ENCODE results near the gene EXOC4.

Gene EXOC4

DNA sequence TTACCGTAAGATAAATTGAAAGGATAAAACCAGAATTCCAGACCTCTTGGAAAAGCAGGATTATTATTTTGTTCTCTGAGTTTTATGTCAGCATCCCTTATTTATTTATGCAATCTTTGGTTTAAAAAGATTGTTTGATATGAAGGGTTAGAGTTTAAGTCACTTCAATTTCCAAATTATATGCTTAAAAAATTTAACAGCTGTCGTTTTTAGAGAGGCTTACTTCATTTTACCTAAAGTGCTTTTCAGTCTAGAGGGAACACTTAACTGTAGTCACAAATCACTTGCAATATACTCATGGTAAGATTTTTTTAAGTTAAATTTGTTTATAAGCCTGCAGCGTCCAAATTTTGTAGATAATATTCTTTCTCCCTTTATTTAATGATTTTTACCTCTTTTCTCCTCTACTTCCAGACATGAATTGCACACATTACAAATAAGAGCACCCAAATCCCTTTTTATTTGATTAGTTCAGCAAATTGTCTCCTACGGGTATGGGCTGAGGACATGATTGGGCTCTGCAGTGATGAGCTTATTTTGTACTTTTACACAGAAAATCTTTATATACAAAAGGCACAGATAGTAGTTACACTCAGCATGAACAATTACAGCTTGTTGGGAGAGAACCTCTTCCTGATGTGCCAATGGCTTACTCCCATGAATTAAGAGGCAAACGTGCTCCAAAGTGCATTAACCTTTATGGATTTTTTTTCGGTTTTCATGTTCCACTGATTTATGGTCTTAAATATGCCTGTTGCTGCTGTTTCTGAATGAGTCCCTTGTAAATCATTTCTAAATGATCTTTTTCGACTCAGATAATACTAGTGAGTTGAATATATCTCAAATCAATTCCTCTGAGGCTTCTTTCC, 555.0 kb downstream of the EXOC4 start:
- no peak for DNase-seq

- no peak for DNase-seq
These were observed 555.6 kb downstream of the EXOC4 start for GRCh38 chr7:133808493-133808866.

DNA sequence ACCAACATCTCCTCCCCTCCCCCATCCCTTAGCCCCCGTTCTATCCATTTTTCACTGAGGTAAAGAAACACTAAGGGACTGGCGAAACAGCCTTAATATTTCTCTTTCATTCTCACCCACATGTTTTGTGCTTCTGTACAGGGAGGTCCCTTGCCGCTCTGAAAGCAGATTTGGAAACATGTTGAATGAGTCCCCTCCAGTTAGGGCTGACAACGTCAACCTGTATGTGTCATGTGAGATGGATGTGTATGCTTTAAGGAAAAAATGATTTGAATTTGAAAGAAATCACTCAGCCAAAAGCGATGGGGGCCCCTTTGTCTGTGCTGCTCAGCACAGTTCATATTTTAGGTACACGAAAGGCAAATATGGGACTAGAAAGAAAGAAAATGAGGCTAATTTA, 560.0 kb downstream of the EXOC4 start:
- no peak for DNase-seq

DNA sequence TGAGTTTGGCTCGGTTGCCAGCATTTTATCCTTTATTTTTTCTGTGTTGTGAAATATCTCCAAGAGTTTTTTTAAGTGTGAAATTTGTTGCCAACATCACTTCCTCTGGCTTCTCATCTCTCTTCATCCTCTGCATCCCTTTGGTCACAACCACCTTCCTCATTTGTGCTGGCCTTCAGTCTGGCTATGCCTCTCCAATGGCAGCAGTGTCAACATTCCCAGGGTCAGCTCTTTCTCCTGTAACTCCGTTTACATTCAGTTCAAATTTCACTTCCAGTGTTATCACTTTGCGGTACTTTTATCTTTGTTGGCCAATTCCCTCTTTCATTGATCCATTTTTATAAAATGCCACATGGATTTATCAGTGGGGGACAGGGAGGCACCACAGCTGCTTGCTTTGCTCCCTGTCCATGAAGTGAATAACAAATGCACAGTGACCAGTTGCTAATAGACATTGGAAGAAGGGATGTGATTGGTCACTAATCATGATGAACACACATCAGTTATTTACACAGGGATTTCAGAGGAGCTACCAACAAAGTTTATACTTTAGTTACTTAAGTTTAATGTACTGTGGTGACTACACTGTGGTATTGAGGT, 562.8 kb downstream of the EXOC4 start:
- DNase-seq: no peak

DNA sequence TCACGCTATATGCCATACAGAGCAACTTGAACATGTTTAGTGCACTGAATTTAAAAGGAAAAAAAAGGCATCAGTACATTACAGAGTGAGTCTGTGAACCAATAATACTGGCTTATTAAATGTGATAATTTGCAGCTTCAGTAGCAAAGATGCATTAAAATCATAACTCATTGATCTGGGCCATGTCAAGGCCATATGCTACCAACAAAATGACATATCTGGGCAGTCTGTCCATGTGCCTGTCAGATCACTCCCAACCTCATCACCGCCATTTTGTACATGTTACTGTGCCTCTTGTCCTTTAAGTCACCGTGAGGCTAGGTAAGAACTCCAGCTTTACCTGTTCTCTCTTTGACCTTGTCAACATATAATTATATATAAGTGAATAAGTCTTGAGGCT, 566.8 kb downstream of the EXOC4 start:
- DNase-seq: no peak

DNA sequence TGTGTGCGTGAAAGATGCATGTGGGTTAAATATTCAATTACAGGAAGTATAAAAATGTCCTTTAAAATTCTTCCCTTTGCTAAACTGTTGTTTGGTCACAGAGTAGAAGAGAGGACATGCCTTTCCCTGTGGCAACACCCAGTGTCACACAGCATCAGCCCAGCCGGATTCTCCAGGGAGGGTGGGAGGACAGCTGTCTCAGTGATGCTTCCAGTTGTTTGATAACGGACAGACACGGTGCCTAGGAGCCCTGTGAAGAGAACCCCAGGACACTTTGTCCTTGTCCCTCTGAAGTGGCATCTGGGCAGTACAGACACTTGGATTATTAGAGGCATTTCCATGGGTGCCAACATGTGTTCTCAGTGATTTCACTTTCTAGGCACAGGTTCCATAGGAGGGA, 567.7 kb downstream of the EXOC4 start:
- DNase-seq: no peak

DNA sequence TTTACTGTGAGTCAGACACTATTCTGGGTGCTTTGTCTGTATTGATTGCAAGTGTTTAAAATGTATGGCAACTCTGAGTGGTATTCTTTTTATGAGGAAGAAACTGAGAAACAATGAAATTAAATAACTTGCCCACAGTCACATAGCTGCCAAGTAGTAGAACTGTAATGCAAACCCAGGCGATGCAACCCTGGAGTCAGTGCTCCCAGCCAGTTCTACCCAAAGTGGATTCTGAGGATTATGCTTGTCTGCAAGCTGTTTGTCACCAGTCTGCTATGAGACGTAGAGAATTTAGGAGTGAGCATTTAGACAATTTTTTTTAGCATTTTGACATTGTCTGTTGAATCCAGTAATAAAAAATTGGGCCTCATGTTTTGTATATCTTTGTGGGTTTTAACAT, 568.3 kb downstream of the EXOC4 start:
- no peak for DNase-seq

GRCh38 chr7:133822001-133822641, 569.2 kb downstream of the EXOC4 start:
- no peak for DNase-seq

DNA sequence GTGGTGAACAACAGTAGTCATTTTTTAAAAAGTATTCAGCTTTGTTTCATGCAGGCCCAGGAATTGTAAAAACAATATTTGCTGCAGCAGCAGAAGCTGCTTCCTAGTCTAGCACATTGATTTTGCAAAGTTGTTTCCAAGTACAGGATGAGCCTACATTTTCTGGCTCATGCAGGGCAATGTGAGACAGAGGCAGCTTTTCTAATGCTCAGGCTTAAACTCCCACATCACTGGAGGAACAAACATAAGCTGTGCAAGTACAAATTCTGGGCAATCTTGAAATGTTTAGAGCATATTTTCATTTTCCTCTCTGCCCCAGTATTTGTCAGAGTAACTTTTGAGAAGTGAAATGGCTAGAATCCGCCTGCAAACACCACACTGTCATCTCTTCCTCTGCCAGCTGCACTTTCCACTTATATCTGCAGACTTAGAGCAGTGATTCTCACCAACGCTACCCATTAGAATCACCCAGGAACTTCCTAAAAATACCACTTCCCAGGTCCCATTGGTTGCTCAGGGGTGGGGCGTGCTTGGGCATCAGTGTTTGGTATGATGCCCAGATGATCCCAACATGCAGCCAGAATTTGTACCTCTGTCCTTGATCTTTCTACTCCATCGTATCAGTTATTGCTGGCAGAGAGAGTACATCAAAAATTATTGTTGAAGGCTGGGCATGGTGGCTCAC, 570.1 kb downstream of the EXOC4 start:
- no peak for DNase-seq

DNA sequence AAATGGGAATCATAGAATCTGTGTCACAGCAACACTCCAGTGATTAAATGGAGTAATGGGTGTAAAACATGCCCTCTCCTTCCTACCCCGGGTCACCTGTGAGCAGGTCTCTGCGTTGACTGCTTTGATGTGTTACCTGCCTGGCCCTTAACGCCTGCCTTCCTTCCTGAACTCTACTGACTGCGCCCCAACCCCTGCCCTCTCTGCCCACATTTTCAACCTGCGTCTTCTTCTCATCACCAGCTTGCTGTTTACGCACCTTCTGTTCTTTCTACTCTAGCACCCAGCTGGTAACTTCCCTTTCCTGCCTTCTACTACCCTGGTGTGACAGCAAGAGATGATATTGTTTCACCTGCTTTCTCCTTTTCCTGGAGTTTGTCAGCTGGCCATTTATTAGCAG, 571.3 kb downstream of the EXOC4 start:
- no peak for DNase-seq

DNA sequence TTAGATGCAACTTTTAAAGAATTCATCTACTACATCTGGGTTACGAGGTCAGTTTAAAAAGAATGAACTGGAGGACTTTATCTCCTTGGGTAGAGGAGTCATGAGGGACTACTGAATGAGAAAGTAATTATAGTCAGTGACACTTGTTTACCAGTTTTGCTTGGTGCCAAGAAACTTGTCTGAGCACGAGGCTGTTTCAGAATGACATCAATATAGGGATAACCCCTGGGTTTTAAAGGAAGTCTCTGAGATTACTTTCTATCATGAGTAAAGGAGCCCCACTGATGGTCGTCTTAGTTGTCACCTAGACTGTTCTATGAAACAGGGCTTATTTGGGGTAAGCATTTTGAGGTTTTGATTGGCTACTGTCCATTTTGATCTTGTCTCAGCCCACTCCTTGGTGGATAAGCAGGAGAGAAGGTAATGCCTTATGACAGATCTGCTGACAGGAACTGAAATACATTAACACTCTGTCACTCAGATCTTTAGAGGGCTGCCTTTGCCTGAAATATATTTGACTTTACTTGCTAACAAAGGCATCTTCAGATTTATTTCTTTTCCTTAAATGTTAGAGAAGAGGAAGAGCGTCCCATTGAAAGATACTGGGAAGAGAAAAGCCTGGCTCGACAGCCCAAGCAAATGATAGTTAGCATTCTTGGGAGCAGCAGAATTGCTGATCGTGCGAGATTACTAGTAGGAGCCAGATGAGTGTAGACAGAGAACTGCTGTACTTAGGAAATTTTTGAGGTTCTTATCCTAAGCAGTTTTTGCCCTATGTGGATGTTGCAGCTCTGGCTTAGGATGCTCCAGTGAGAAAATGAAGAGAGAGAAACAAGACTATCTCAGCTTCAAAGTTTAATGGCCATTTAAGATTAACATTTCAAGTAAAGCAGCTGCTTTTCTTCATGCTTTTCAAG, 575.1 kb downstream of the EXOC4 start:
- no peak for DNase-seq

DNA sequence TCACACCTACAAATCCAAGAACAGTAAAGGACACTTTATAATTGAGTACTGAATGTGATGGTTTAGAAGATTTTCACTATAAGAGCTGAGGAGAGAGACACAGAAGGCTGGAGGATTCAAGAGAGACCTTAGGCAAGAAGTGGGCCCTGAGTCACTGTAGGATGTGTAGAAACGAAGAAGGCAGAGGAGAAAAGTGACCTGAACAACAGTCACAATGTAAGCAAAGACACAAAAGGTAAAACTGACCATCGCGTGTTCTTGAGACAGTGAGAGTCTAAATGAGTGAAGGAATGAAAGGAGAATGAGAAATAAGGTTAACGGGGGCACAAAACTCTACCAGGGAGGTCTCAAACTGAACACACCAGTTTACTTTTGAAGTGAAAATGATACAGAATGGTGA, 576.0 kb downstream of the EXOC4 start:
- DNase-seq: no peak

GRCh38 chr7:133829336-133829897, 576.5 kb downstream of the EXOC4 start:
- no peak for DNase-seq

GRCh38 chr7:133830081-133830480, 577.2 kb downstream of the EXOC4 start:
- no peak for DNase-seq

DNA sequence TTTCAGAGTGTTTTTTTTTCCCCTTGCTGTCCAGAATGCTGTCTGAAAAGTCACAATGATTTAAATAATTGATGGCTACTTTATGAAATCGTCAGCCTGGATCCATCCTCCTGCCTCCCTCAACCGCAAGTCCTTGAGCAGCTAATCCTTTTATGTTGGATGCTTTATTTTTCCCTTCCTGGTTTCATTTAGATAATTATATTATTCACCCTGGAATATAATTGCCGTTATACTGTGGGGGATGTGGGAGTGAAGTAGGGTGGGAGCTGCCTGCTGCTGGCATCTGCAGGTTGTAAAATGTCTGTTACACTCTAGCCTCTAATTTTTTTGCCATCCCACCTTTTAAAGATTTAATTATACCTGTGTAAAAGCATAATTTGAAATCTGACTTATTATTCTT, 583.8 kb downstream of the EXOC4 start:
- no peak for DNase-seq

GRCh38 chr7:133837224-133837623, 584.3 kb downstream of the EXOC4 start:
- no peak for DNase-seq

DNA sequence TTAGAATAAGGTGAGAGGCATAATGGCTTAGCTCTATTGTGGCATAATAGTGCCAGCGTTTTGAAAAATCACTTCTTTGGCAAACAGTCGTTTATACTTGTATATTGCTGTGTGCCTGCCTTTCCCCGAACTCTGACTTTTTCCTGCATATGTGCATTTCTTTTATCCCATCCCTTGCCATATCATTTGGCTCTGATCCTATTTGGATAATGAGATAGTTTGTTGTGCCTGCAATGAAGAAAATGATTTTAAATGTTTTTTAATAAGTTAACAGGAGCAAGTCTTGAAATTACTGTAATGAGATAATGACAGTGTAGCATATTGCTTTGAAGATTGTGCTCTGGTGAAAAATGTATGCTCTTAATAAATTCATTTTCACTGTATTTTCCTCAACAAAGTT, 586.2 kb downstream of the EXOC4 start:
- no peak for DNase-seq

DNA sequence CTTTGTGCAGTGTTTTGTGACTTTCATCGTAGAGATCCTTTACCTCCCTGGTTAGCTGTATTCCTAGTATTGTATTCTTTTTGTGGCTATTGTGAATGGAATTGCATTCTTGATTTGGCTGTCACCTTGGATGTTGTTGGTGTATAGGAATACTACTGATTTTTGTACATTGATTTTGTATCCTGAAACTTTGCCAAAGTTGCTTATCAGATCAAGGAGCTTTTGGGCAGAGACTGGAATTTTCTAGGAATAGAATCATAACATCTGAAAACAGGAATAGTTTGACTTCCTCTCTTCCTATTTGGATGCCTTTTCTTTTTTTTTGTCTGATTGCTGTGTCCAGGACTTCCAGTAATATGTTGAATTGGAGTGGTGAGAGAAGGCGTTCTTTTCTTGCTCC, 590.5 kb downstream of the EXOC4 start:
- DNase-seq: no peak

DNA sequence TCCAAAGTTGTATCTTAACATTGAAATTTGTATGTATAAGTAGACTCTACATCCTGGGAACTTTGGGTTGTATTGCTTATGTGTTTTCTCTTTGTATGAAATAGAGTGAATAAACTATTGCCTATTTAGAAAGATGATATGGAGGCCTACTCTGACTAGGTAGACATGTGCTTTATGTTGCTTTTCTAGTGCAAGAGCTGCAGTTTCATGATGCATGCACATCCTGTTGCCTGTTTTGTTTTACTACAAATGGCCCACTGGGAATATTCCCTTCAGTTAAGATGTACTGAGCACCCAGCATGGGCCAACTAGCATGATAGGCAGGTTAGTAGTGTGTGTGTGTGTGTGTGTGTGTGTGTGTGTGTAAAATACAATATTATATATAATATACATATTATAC, 592.1 kb downstream of the EXOC4 start:
- DNase-seq: no peak

DNA sequence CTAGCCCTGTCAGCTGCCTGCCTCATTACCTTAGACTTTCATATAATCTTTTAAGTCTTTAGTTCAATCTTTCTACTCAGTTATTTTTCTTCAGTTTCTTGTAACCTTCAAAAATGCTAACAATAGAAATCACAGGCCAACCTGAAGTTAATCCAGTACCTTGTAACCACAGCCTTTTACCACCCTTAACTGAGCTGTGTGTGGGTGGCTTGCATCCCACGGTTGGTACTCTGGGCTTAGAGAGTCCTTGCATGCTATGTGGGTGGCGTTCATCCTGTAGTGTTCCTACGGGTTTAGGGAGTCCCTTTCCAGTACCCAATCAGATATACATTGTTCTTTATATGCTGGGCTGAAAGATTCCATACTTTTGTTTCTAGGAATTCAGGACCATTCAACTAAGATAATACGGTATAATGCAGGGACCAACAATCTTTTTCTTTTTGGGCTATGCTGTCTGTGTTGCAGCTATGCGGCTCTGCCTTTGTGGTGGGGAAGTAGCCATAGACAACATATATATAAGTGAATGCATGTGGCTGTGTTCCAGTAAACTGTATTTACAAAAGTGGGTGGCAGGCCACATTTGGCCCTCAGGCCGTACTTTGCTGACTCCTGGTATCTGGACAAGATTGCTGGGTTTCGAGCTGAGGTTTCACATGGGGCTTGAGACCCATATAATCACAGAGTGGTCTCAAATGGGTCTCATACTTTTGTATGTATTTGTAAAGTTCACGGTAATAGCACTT, 593.5 kb downstream of the EXOC4 start:
- no peak for DNase-seq

DNA sequence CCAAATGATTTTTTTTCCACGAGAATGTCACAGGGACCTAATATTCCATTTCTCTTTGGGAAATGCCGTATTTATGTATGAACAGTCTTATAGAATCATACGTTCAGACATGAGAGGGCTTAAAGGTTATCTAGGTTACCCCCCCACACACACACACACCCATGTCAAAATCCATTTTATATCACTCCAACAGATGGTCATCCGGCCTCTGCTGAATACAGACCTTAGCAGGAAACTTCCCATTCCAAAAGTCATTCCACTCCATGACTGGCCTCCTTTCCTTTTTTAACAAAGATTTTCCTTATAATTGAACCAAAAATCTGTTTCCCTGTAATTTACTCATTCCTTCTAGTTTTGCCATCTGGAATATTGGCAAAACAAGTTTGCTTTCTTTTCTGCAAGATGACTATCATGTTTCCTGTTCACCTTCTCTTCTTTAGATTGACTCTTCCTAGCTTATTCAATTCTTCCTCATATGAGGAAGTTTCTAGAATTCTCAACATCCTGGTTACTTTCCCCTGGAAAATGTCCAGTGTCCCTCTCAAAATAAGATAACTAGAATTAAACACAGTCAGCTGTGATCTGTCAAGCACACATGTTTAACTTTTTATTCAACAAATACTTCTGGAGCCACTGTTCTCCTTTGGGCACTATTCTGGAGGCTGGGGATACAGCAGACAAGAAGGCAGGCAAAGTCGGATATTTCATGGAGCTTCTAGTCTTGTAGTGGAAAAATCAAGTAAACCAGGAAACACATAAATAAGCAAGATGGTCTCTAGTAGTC, 597.8 kb downstream of the EXOC4 start:
- no peak for DNase-seq
